Effector CD4-positive, alpha-beta T cell (primary cell): Measurements from ENCODE around the gene TNFRSF19.
A peak's percentile ranks its signal among the peaks of the same experiment; 100 is the strongest.

ENCODE experiments used
- DNase-seq: peaks from one replicate; pipeline ENCODE4 v3.0.0-alpha.2; 2020

Gene TNFRSF19

DNA sequence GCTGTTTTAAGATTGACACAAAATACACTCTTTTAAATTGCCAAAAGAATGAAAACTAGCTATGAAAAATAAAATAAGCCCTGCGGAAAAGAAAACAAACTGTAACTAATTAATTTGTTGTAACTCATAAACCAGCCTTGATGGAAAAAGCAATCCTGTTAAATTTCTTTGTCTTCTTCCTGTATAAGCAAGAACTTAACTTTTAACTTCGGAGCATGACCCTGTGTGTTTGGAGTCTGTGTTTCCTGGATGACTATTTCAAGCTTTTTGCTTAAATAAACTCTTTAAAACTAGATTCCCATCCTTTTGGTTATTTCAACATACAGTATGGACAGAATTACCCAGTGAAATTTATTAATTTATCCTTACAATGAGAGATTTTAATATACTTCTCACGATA, 122.6 kb downstream of the TNFRSF19 start:
- DNase-seq: no peak

DNA sequence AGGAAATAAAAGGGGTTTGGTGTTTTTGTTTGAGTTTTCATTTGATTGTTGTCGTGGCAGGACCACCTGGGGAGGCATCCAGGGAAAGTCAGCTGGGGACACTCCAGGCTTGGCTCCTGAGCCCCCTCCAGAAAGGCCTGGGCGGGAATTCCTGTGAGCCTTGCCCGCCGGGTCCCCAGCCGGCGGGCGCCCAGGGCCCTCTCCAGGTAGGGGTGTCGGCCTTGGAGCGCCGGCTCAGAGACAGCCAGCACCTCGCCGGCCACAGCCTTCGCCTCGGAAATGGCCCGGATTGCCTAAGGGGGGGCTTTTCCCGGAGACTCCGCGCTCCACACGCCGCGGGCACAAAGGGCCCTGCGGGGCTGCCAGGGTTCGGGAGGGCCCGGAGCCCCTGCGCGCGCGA, 125.0 kb downstream of the TNFRSF19 start:
- DNase-seq: no peak

DNA sequence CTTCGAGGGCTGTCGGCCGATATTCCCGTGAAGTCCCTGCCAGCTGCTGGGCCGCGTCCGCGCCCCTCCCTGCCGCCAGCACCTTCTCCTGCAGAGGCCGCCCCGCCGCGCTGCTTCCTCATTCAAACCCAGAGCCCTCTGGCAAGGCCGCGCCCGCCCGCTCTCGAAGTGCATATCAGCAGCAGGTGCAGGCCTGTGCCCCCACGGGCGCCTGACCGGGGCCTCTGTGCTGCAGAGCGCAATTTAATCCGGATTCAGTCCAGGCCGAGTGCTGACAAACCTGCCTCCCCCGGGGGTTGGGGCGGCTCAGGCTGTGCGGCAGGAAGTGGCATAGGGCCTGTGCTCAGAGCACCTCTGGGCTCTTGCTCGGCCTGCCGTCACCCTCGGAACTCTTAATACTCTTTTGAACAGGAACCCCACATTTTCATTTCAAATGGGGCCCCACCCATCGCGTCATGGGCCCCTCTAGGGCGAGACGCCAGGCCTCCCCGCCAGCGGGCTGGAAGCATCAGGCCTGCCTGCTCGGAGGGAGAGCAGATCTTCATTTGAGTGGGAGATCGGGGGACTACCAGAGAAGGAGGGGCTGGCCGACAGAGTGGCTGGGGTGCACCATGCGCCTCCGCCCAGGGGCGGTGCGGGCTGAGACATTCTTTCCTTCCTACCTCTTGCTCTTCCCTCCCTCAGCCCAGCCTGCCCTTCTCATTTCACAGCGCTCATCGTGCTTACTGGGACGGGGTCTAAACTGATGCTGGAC, 125.7 kb downstream of the TNFRSF19 start:
- peak; percentile 39 for DNase-seq

DNA sequence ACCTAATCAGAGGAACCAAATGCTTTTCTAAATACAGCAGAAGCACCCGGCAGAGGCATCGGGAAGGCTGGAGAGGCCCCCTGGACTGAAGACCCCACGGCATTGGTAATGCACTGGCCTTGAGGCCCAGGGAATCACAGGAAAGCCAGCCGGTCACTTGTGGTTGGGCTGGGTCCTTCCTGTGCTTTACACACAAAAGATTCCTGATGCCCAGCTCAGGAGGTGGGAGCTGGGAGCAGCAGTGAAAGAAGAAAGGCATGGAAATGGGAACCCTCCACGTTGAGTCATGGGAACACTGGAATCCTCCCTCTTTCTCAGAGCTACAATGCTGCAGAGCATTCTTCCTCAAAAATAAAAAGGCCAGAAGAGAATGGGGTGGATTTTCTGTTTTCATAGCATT, 126.4 kb downstream of the TNFRSF19 start:
- no peak for DNase-seq

DNA sequence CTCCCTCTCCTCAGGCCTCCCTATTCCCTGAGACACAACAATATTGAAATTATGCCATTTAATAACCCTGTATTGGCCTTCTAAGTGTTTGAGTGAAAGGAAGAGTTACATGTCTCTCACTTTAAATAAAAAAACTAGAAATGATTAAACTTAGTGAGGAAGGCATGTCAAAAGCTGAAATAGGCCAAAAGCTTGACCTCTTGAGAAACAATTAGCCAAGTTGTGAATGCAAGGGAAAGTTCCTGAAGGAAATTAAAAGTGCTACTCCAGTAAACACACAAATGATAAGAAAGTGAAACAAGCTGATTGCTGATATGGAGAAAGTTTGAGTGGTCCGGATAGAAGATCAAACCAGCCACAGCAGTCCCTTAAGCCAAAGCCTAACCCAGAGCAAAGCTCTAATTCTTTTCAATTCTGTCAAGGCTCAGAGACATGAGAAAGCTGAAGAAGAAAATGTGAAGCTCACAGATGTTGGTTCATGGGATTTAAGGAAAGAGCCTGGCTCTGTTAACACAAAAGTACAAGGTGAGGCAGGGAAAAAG, 127.6 kb downstream of the TNFRSF19 start:
- no peak for DNase-seq

DNA sequence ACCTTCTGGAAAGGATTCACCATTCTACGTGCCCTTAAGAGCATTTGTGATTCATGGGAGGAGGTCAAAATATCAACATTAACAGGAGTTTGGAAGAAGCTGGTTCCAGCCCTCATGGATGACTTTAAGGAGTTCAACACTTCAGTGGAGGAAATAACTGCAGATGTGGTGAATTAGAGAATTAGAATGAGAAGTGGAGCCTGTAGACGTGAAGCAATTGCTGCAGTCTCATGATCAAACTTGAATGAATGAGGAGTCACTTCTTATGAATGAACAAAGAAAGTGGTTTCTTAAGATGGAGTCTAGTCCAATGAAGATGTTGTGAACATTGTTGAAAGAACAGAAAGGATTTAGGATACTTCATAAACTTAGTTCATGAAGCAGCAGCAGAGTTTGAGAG, 129.1 kb downstream of the TNFRSF19 start:
- DNase-seq: no peak

DNA sequence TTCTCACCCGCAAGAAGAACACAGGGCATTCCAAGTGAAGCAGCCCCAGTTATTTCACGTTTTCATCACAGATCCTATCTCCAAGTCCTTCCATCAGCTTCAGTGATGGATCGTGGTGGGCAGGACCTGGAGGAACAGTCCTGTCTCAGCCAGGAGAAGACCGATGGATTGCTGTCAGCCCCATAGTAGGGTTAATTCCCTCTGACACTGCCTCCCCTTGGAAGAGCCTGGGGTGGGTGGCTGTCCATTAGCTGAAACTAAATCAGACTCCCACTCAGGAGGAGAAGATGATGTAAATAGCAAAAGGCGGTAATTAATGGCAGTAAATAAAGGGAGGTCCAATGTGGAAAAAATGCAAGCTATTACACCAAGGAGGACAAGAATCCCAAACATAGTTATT, 131.0 kb downstream of the TNFRSF19 start:
- DNase-seq: no peak

DNA sequence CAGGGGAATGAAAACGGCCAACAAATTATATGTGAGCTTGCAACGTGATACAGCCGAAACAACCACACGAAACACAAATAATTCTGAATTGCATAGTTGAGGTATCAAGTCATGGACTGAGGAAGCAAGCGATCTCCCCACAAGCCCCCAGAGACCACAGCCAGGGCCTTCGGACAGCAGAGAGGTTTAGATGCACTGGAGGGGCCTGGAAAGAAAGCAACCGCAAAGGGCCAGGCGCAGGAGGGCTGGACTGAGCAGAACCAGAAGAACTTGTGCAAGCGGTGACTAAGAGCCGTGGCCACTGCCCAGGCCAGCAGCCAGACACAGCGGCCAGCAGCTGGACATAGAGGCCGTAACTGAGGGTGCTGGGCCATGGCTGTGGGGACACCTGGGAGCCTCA, 131.4 kb downstream of the TNFRSF19 start:
- no peak for DNase-seq

DNA sequence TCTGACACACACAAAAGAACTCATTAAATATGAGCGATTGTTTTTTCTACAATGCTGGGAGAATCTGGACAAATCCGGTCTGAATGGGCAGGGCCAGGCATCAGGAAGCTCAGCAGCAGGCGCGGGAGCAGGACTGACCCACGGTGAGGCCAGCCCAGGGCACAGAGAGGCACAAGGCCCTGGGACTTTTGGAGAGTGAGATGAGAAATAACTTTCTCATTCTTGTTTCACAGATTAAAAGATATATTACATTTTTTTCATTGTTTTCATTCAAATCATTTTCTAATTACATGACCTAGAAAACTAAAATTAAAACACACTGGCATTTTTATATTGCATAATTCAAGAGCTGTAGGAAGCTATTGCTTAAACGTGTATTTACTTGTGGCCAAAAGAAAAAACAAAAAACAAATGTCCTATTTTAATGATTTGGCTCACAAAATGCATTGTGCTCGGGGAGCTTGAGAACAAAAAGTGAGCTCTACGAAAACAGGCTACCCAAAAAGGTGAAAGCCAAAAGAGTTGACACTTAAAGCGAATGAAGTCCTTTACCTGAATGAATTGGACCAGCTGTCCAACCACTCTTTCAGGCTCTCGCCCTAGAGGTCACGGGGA, 133.1 kb downstream of the TNFRSF19 start:
- no peak for DNase-seq

DNA sequence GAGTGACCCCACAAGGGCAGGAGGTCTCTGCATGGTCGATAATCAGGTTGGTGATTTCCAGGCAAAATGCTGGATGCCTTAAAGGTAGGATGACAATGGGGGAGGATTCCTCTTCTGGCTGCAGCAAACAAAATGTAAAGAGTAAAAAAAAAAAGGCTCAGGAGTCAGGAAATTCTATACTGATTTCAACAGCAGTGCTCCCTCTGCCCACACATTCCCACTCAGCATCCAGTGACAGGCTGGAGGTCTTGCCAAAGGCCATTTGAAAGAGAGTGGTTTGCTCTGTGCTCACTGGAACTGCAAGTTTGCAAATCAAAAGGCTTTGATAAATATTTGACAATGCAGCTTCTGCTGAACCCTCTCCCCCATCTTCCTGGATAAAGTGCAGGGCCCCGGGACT, 135.4 kb downstream of the TNFRSF19 start:
- DNase-seq: no peak

DNA sequence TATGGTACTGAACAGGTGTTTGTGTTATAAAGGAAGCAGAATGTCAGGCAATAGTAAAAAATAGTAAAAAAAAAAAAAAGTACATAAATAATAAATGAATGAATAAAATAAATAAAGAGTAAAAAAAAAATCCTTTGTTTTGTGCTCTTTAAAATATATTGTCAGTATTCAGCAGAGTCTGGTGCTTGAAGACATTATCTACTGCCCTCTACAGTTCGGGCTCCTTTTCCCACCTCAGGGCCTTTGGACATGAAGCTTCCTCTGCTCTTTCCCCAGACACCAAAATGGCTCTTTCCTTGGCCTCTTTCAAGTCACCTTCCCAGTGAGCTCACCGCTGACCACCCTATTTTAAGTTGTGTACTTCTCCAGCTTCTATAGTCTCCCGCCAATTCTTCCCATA, 137.5 kb downstream of the TNFRSF19 start:
- no peak for DNase-seq

DNA sequence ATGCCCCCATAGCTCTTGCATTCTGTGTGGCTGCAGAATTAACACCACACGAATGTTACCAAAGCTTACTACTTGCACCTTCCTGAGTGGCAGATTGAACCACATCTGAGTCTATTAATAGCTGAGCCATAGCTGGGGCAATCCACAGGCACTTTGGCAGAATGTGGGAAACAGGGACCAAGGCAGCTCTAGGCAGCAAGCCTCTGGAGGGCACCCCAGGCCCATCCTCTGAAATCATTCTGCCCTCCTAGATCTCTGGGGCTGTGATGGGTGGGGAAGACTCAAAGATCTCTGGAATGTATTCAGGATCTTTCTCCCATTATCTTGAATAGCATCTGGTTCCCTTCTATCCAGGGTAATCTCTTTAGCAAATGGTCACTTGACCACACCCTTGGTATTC, 139.3 kb downstream of the TNFRSF19 start:
- DNase-seq: no peak

DNA sequence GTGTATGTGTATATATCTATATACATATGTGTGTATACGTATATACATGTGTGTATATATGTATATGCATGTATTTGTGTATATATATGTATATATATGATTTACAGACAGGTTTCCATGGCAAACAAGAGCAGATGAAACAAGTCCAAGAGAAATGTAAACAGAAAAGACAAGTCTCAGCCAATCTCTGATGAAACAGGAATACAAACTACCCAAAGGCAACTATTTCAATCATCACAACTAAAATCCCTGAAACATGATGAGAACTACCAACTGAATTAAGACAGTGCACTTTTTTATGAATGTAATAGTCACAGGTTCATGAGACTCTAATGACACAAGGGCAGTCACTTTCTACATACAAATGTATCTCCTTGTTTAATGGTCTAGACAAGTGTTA, 140.2 kb downstream of the TNFRSF19 start:
- DNase-seq: no peak

DNA sequence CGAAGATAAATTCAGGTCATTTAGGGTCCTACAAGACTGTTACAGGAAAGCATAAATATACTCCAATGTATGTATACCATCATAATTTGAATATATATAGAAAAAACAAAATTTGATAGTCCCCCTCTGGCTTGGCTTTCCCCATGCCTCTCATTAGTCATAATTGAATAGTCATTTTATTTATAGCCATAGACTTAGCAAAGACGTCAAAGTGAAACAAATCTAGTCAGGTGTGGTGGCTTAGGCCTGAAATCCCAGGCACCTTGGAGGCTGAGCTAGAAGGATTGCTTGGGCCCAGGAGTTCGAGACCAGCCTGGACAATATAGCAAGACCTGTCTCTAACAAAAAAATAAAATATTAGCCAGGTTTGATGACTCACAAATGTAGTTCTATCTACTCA, 141.1 kb downstream of the TNFRSF19 start:
- DNase-seq: no peak

DNA sequence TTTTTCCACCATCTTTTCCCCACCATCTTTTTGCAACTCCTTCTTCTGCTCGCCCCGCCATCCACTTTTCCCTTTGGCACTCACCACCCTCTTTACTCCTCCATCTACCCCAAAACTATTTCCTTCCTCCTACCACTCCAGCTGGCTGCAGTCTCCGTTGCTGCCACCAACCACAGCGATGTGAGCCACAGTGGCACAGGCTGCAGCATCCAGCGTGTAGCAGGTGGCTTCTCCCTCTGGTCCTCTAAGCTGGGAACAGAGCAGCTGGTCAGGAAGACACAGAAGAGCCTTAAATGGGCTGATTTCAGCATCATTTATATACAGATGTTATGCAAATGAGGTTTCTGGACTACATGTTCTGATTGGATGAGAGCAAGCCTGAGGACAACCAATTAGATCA, 144.5 kb downstream of the TNFRSF19 start:
- no peak for DNase-seq

DNA sequence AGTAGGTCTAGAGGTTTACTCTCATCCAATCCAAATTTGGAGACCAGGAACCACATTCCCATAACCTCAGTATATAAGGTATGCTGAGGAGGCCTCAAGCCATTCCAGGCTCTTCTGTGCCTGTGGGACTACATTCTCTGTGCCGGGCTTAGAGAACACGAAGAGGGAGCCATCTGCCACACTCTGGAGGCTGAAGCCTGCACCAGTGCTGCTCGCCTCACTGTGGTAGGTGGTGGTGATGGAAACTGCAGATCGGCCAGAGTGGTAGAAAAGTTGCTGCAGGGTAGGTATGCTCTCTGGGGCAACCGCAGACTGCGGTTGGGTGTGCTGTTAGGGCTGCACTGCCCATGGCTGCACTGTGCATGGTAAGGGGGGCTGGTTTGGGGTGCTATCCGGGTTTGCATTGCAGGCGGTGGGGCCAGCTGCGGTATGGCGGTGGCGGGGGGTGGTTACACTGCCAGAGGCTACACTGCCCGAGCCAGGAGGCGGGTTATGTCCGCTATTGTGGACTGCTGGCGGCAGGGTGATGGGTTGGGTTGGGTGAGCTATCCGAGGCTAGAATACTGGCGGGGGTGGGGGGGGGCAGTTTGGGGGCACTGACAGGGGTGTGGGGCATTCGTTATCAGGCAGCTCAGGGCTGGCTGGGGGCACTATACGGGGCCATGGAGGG, 145.0 kb downstream of the TNFRSF19 start:
- DNase-seq: no peak

DNA sequence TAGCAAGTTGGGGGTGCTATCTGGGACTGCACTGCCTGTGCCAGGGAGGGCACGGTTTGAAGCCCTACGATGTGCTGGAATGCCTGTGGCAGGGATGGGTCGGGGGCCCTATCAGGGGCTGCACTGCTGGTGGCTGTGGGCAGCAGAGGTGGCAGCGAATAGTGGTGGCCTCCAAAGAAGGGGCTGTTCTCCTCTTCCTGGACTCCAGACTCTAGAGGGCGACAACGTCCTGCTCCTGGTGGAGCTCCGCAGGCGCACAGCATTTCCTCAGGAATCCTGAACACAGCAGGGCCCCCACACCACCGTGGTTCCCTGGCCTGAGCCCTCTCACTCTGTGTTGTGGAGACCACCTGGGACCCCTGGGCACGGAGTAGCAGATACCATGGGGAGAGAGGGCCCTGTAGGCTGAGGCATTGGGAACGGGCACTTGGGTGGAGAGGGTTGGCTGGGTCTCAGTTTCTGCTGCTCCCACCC, 145.6 kb downstream of the TNFRSF19 start:
- DNase-seq: no peak

DNA sequence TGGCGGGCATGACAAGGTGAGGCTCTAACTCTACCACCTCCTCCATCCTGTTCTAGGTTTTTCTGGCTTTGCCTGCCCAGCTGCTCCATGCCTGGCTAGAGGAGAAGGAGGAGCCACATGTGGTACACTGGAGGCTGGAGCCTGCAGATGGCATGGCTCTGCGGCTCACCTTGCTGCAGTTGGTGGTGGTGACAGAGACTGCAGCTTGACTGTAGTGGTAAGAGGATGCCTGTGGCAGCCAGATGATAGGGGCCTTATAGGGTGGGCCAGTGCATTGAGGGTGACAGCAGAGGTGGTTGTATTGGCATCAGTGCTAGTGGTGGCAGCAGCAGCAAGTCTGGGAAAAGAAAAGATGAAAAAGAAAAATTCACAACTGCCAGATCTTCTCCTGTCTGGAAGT, 146.2 kb downstream of the TNFRSF19 start:
- DNase-seq: no peak

DNA sequence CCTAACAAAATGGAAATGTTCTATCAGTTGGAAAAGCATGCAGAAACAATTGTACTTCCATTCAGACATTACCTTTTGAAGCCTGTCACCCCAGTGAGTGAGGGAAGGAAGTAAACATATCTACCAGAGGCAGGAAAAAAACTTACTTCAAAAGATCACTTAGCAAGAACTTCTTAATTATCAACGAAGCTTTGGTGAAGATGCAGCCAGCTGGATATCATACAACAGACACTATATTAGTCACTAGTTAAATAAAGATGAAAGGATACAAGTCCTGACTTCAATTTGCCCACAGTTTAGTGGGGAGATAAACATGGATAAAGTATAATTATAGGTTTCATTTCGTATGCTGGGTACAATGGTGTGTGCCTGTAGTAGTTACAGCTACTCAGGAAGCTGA, 148.8 kb downstream of the TNFRSF19 start:
- no peak for DNase-seq

DNA sequence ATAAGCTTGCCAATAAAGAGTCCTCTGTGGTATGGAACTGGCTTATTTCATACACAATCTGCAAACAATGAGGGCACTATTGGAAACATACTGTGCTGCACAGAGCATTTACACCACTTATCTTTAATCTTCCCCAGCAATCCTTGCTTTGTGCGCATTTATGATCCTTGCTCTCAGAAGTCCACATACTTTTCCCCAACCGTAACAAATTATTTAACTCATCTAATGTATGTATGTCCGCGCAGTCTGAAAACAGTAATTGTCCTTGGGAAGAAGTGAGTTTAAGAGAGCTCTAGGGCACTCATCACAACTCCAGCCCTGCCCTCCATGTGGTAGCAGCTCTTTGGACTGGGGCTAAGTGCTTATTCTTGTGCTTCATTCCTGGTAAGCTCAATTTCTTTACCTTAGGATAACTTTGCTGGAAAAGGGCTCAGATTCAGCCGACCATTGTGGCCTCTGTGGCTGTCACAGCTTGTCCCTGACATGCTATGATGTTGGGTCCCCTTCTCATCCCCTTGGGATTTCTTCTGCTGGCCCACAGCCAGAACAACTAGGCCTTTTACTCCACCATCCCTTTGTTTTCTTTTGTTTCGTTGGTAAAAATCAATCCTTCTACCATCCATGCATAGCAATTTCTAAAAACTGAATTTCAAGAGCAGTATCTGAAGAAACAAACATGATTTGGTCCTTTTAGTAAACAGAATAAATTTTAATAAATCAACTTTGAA, 152.7 kb downstream of the TNFRSF19 start:
- DNase-seq: no peak

DNA sequence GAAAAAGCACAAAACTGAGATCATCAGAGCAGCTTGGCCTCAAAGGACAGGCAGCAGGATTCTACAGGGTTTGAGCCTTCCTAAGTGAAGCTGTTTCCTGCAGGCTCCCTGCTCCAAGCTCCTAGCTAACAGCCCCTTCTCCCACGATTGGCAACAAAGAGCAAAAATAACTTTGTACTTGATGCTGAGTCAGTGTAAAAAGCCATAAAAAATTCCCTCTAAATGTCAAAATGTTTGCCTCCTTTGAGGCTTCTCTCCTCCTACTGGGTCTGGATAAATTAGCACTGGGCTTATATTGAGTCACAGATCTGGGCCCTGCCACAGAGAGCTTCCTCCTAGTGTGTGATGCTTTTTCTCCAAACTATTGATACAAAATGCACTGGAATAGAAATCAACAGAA, 153.3 kb downstream of the TNFRSF19 start:
- DNase-seq: no peak

DNA sequence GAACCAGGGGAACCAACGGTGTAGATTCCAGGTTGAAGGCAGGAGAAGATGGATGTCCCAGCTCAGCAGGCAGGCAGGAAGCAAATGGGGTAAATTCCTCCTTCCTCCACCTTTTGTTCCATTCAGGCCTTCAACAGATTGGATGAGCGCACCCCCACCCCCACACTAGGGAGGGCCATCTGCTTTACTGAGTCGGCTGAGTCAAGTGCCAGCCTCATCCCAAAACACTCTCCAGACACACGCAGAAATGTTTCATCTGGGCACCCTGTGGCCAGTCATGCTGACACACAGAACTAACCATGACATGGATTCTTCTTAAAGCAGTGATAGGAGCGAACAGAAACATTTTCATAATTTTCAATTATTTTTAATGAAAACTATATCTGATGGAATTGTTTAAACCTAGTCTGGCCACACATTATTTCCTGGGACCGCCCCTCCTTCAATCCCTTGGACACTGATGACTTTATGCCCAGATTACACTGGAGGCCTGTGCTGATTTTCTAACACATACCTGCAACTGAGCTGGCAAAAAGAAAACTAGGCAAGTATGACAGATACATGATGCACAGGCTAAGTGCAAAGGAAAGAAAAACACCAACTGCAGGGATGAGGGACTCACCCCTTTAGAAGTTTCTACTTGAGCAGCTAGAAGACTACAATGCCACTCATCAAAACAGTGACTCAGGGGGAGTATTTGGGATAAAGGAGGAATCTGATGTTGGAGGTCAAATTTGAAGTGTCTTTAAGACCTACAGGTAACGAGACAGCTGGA, 154.2 kb downstream of the TNFRSF19 start:
- no peak for DNase-seq
